22Rv1 (cell line): ENCODE results near the gene VWF.

Source experiments
- CTCF ChIP-seq: fragments of 450-650 bp; IDR thresholded peaks from 2 replicates; pipeline ENCODE4 v1.5.1; 2017; ENCODE audit warnings: mild to moderate bottlenecking
- ZFX ChIP-seq: fragments of 450-650 bp; IDR thresholded peaks from 2 replicates; pipeline ENCODE4 v1.6.1; 2017; ENCODE audit warnings: antibody characterized with exemption, borderline replicate concordance

- TF ChIP-seq CTCF, result no peak
- no peak for TF ChIP-seq ZFX
These were observed 21.1 kb upstream of the VWF start for GRCh38 chr12:6145564-6145963.
